Measurements from ENCODE around the gene NUDT4. TPM values are rescaled to one million over a fixed set of nuclear protein-coding genes. Genes with fewer than 3 reads are reported as not detected.
A peak's percentile ranks its signal among the peaks of the same experiment; 100 is the strongest.

The NUDT4 gene
- total and polyA plus RNA-seq, 2 of the 13 experiments (the other 11 are each of a cell fraction or from before 2014, with no cell fraction given) = 37.3 to 70.1 TPM

DNA sequence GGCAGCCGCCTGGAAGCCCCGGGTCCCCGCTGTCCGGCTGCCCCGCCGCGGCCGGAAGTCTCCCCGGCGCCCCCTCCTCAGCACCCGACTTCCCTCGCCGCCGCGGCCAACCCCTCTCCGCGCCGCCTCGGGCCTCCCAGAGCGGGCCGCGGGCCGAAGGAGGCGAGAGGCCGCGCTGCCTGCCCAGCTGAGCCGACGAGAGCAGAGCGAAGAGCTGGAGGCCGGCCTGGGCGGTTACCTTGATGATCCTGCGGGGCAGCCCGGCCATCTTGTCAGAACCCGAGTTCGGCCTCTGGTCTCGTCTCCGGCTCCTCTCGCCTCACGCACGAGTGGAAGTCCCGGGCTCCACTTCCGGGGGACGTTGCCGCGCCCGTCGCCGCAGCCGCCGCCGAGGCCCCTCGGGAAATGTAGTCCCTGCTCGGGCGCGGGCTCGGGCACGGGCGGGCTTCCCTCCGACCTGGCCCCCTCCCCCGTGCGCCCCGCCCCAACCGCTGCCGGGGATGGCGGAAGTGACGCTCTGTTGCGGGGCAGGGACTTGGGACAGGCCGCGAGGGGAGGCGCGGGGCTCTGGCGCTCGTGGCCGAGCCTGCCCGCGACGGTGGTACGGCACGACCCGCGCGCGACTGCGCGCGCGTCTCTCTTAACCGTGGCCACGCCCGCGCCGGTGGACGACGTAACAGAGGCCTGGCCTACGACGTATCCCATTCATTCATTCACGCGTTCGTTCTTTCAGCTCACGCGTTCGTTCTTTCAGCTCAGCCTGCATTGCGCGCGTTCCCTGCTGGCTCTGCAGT is 64.1 kb downstream of the NUDT4 start, which contains the start of gene UBE2N (continued):
- TF ChIP-seq, protein P1, sequence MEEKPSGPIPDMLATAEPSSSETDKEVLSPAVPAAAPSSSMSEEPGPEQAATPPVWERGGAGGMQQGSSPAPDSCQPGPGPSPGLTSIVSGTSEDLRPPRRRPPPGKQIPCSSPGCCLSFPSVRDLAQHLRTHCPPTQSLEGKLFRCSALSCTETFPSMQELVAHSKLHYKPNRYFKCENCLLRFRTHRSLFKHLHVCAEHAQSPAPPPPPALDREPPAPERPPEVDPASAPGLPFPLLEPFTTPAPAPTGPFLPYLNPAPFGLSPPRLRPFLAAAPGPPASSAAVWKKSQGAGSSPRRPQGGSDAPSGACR (CRISPR knock-in tag; IDR thresholded peaks at IDR 0.05) = peak; percentile 75; the same call in 1 of the 2 replicates
- TF ChIP-seq, protein P2, sequence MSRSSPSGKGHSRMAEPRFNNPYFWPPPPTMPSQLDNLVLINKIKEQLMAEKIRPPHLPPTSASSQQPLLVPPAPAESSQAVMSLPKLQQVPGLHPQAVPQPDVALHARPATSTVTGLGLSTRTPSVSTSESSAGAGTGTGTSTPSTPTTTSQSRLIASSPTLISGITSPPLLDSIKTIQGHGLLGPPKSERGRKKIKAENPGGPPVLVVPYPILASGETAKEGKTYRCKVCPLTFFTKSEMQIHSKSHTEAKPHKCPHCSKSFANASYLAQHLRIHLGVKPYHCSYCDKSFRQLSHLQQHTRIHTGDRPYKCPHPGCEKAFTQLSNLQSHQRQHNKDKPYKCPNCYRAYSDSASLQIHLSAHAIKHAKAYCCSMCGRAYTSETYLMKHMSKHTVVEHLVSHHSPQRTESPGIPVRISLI (CRISPR knock-in tag; IDR thresholded peaks at IDR 0.05; ENCODE audit: borderline replicate concordance) = no peak
- TF ChIP-seq ZKSCAN5 (CRISPR knock-in tag; IDR thresholded peaks at IDR 0.05) (no peak), RXRB (CRISPR knock-in tag; IDR thresholded peaks at IDR 0.05; ENCODE audit: borderline replicate concordance) (no peak; the same call in none of the 2 replicates), NCOA2 (CRISPR knock-in tag; IDR thresholded peaks at IDR 0.05) (peak; percentile 40; the same call in 1 of the 2 replicates), HDAC1 (CRISPR knock-in tag; IDR thresholded peaks at IDR 0.05) (peak; percentile 90), MIXL1 (CRISPR knock-in tag; IDR thresholded peaks at IDR 0.05) (peak; percentile 27; the same call in 1 of the 2 replicates), ZNF768 (CRISPR knock-in tag; IDR thresholded peaks at IDR 0.05) (0 out of 2 replicates have a peak, but pooled peaks have one; percentile 16), ZNF383 (CRISPR knock-in tag; IDR thresholded peaks at IDR 0.05; ENCODE audit: borderline replicate concordance) (no peak), ZNF12 (CRISPR knock-in tag; IDR thresholded peaks at IDR 0.05) (no peak), JUN (CRISPR knock-in tag; IDR thresholded peaks at IDR 0.05) (peak; percentile 15; the same call in 1 of the 2 replicates), MYNN (CRISPR knock-in tag; IDR thresholded peaks at IDR 0.05; ENCODE audit: low read depth) (no peak), ZBTB7B (CRISPR knock-in tag; IDR thresholded peaks at IDR 0.05) (peak; percentile 18; the same call in 1 of the 2 replicates), PAWR (CRISPR knock-in tag; IDR thresholded peaks at IDR 0.05; ENCODE audit: borderline replicate concordance) (peak; percentile 33; the same call in 1 of the 2 replicates), ELF1 (CRISPR knock-in tag; IDR thresholded peaks at IDR 0.05) (peak; percentile 86), ADNP (CRISPR knock-in tag; IDR thresholded peaks at IDR 0.05) (no peak), FOSL2 (CRISPR knock-in tag; IDR thresholded peaks at IDR 0.05) (no peak), KLF11 (CRISPR knock-in tag; IDR thresholded peaks at IDR 0.05) (no peak; the same call in 1 of the 2 replicates)
- TF ChIP-seq, protein P3, sequence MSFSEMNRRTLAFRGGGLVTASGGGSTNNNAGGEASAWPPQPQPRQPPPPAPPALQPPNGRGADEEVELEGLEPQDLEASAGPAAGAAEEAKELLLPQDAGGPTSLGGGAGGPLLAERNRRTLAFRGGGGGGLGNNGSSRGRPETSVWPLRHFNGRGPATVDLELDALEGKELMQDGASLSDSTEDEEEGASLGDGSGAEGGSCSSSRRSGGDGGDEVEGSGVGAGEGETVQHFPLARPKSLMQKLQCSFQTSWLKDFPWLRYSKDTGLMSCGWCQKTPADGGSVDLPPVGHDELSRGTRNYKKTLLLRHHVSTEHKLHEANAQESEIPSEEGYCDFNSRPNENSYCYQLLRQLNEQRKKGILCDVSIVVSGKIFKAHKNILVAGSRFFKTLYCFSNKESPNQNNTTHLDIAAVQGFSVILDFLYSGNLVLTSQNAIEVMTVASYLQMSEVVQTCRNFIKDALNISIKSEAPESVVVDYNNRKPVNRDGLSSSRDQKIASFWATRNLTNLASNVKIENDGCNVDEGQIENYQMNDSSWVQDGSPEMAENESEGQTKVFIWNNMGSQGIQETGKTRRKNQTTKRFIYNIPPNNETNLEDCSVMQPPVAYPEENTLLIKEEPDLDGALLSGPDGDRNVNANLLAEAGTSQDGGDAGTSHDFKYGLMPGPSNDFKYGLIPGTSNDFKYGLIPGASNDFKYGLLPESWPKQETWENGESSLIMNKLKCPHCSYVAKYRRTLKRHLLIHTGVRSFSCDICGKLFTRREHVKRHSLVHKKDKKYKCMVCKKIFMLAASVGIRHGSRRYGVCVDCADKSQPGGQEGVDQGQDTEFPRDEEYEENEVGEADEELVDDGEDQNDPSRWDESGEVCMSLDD (CRISPR knock-in tag; IDR thresholded peaks at IDR 0.05; ENCODE audit: borderline replicate concordance) = no peak
- TF ChIP-seq, protein P4, sequence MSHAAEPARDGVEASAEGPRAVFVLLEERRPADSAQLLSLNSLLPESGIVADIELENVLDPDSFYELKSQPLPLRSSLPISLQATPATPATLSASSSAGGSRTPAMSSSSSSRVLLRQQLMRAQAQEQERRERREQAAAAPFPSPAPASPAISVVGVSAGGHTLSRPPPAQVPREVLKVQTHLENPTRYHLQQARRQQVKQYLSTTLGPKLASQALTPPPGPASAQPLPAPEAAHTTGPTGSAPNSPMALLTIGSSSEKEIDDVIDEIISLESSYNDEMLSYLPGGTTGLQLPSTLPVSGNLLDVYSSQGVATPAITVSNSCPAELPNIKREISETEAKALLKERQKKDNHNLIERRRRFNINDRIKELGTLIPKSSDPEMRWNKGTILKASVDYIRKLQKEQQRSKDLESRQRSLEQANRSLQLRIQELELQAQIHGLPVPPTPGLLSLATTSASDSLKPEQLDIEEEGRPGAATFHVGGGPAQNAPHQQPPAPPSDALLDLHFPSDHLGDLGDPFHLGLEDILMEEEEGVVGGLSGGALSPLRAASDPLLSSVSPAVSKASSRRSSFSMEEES (CRISPR knock-in tag; IDR thresholded peaks at IDR 0.05) = no peak
- TF ChIP-seq, protein P5, sequence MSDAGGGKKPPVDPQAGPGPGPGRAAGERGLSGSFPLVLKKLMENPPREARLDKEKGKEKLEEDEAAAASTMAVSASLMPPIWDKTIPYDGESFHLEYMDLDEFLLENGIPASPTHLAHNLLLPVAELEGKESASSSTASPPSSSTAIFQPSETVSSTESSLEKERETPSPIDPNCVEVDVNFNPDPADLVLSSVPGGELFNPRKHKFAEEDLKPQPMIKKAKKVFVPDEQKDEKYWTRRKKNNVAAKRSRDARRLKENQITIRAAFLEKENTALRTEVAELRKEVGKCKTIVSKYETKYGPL (CRISPR knock-in tag; IDR thresholded peaks at IDR 0.05) = no peak
- TF ChIP-seq, protein P6, sequence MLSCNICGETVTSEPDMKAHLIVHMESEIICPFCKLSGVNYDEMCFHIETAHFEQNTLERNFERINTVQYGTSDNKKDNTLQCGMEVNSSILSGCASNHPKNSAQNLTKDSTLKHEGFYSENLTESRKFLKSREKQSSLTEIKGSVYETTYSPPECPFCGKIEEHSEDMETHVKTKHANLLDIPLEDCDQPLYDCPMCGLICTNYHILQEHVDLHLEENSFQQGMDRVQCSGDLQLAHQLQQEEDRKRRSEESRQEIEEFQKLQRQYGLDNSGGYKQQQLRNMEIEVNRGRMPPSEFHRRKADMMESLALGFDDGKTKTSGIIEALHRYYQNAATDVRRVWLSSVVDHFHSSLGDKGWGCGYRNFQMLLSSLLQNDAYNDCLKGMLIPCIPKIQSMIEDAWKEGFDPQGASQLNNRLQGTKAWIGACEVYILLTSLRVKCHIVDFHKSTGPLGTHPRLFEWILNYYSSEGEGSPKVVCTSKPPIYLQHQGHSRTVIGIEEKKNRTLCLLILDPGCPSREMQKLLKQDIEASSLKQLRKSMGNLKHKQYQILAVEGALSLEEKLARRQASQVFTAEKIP (CRISPR knock-in tag; IDR thresholded peaks at IDR 0.05; ENCODE audit: borderline replicate concordance) = no peak

All from HepG2 (cell line).